ENCODE results near the gene ZNF860.

DNA sequence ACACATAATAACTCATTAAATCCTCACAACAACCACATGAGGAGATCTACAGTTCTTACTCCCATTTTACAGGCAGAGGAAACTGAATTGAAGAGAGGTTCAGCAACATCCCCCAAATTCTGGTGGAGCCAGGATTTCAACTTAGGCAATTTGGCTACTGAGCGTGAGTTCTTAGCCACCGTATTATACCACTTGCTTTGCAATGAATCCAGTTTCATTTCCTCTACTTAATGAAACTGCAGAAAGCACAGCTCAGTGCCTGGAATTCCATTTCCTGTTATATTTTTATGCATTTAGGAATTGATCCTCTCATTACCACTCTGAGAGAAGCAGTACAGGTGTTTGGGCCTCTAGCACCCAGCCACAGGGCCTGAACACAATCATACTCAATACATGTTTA lies 4.3 kb downstream of the ZNF860 start:
- TF ChIP-seq, protein P1, sequence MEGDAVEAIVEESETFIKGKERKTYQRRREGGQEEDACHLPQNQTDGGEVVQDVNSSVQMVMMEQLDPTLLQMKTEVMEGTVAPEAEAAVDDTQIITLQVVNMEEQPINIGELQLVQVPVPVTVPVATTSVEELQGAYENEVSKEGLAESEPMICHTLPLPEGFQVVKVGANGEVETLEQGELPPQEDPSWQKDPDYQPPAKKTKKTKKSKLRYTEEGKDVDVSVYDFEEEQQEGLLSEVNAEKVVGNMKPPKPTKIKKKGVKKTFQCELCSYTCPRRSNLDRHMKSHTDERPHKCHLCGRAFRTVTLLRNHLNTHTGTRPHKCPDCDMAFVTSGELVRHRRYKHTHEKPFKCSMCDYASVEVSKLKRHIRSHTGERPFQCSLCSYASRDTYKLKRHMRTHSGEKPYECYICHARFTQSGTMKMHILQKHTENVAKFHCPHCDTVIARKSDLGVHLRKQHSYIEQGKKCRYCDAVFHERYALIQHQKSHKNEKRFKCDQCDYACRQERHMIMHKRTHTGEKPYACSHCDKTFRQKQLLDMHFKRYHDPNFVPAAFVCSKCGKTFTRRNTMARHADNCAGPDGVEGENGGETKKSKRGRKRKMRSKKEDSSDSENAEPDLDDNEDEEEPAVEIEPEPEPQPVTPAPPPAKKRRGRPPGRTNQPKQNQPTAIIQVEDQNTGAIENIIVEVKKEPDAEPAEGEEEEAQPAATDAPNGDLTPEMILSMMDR (conservative IDR thresholded peaks at IDR 0.05; ENCODE audit: low read length) = no peak
- no peak for TF ChIP-seq EZH2phosphoT487 (IDR thresholded peaks at IDR 0.05; ENCODE audit: borderline replicate concordance, low read depth, low read length)

Measured in OCI-LY7 (cell line).